CD4-positive, alpha-beta T cell treated with Interleukin-15 for 4 hours (primary cell): ENCODE data around the gene MAMDC4.
"Not testable (repeated sequence)": the region's sequence is repeated elsewhere in the genome, so short reads cannot be mapped to it uniquely, and the experiment has no call there.

Source experiments
- DNase-seq: peaks from one replicate; pipeline ENCODE4 v3.0.0-alpha.2; 2020; ENCODE audit warnings: low spot score

Gene MAMDC4

DNA sequence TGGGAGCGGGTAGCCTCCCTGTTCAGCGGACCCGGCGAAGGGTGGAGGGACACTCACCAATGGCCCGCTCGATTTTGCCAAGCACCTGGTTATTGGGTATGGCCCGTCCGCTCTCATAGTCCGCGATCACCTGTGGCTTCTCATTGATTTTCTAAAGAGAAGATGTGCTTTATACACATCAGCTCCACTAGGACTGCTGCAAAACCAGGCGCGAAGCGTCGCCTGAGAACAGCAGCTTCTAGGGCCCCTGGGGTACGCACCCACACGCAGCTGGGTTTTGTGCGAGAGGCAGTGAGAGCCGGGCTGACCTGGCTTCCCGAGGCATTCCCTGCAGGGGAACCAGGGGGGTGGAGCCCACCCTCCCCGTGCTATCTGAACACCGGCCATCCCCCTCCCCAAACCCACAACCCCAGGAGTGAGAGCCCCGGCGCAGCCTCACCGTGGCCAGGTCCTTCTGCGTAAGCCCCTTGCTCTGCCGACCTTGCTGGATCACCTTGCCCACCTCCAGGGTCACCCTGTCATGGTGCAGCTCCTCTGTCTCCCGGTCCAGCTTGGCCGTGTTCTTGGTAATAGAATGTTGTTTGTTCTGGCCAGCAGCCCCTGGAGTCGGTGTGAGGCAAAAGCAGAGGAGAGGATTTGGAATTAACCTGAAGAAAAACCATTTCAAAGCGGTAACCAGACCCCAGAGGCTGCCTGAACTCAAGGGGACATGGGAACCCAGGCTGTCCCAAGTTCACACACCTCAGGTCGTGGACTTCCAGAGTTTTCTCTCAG is 10.9 kb downstream of the MAMDC4 start:
- DNase-seq, result no peak

DNA sequence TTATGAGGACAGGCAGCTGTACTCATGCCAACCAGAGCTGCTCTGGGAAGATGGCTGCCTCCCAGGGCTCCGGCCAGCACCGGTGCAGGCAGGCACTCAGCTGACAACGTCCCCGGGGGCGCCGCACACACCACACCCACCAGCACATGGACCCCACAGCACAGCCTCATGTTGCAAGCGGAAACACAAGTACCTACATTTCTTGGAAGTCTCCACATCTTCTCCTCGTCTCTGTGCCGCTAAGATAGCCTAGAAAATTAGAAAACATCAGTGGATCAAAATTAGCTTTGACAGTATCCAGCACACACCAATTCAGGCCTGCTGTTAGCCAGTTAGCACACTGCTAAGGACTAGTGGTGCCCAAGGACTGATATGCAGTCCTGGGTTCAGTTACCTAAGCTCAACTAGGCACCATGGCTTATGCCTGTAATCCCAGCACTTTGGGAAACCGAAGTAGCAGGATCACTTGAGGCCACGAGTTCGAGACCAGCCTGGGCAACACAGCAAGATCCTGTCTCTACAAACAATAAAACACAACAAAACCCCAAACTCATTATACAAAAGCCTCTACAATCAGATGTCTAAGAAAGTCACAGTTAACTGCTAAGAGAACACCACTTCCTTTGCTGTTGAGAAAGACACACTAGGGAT is 11.6 kb downstream of the MAMDC4 start:
- no peak for DNase-seq

DNA sequence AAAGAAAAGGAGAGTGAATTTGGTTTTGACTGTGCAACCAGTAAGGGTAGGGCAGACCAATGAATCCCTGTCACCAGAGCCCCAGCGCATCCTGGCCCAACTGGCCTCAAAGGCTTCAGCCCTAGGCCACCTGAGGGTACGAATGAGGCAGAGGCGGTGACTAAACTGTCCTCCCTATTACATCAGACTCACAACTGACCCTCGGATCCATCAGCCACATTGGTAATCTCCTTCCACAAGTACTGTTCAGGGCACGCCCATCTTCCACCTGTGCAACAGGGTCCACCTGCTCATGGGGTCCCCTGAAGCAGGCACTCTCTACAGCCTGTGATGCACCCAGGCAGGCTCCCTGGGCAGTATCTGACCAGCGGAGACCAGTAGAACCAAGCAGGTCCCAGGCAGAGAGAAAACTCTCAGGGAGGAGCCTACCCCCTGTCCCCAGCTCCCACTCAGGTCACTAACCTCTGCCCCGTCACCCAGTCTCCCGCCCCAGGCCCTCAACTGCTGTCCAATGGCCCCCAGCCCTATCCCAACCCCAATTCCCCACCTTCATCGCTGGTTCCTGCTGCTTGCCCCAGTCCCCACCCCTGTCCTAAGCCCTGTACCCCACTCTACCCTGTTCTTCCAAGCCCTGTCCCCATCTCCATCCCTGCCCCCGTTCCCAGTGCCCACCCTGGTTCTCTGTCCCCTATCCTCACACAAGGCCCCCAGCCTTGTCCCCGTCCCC is 13.1 kb downstream of the MAMDC4 start:
- DNase-seq, result no peak

DNA sequence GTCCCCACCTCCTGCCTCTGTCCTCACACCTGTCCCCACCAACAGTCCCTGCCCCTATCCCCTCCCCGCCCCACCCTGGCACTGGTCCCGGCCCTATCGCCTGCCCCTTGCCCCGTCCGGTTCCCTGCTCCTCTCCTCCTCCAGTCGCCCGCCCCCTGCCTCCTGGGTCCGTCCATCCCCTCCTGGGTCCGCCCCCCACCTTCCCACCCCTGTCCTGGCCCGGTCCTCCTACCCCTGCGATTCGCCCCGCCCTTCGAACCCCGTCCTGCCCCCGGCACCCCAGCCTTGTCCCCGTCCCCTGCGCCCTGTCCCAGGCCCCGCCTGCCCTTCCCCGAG is 13.6 kb downstream of the MAMDC4 start:
- no peak for DNase-seq

DNA sequence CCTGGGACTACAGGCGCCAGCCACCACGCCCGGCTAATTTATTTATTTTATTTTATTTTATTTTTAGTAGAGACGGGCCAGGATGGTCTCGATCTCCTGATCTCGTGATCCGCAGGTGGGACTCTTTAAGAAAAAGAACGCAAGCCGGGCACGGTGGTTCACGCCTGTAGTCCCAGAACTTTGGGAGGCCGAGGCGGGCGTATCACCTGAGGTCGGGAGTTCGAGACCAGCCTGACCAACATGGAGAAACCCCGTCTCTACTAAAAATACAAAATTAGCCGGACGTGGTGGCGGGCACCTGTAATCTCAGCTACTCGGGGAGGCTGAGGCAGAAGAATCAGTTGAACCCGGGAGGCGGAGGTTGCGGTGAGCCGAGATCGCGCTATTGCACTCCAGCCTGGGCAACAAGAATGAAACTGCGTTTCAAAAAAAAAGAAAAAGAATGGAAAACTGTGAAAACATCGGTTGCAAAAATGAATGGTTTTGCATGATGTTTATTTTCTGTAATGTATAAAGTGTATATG is 14.8 kb downstream of the MAMDC4 start:
- DNase-seq, result not testable (repeated sequence)

DNA sequence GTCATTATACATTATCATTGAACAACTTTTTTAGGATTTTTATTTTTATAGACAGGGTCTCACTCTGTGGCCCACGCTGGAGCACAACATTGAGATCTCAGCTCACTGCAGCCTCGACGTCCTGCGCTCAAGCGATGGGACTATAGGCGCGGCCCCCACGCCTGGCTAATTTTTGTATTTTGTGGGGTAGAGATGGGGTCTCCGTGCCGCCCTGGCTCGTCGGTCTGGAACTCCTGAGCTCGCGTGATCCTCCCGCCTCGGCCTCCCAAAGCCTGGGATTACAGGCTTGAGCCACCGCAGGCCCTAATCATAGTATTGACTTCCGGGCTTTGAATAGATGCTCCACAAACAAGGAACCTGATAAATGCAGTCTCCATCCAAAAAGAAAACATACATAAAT is 15.3 kb downstream of the MAMDC4 start:
- no peak for DNase-seq

DNA sequence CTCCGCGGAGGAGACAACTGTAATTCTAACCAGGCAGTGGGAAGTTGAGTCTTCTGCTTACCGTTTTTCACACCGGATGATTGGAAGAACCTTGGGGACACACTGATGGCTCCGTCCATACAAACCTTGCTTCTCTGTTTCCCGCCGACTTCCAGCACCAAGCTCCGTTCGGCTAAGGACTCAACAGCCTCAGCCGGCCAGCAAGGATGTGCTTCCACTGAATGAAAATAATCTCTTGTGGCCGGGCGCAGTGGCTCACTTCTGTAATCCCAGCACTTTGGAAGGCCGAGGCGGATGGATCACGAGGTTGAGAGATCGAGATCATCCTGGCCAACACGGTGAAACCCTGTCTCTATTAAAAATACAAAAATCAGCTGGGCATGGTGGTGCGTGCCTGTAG is 15.8 kb downstream of the MAMDC4 start:
- no peak for DNase-seq

DNA sequence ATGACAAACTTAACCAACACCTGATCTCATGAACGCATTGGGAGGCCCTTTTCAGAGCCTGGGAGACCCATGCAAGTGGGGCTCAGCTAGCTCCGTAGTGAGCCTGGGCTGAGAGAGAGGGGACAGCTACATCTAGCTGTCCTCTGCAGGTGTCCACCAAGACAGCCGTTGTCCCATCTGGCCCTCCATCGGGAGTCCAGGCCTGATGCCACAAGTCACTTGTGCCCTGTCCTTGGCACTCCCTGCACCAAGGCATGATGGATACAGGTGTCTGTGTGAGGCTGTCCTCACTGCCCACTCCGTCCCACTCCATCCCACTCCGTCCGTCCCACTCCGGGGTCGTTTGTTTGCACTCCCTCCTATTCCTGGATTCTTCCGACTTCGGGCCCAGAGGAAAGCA is 16.5 kb downstream of the MAMDC4 start:
- no peak for DNase-seq

DNA sequence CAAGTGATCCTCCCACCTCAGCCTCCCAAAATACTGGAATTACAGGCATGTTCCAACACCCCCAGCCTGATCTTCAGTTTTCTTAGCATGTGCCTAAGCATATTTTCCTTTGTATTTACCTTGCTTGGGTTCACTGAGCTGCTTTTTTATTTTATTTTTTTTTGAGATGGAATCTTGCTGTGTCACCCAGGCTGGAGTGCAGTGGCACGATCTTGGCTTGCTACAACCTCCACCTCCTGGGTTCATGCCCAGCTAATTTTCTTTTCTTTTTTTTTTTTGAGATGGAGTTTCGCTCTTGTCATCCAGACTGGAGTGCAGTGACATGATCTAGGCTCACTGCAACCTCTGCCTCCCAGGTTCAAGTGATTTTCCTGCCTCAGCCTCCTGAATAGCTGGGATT is 17.5 kb downstream of the MAMDC4 start:
- not testable (repeated sequence) for DNase-seq

DNA sequence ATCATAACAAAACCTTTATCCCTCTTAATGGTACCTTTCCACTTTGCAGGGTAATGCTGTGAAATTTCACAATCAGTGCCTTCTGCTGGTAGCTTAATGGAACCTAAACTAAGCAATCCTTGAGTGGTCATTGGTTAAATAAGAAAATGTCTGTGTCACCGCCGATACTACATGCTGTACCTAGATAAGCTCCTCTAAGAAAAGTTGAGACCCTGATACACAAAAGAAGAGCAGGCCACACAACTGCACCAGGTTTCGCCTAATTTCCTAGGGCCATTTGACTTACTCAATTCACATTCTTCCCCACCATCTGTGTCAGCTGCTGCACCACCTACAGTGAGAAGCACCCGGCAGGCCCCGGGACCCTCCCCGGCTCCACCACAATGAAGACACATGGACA is 23.0 kb downstream of the MAMDC4 start:
- no peak for DNase-seq

DNA sequence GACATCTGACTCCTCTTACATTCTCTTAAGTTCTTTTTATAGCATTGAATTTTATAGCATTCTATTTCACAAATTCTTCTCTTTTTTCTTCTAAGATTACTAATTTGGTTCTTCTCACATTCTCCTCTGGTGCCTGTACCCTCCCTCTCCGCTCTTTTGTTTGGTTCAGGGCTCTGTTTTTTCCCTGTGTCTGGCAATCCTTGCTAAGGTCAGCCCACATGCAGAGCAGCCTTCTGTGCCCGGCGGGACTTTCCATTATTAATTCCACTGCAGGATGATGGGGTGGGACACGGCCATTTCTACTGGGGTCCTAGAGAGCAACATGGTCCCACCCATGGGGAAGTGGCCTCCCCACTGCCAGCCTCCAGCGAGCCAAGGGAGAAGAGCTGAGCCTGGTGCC is 24.3 kb downstream of the MAMDC4 start:
- DNase-seq, result no peak

DNA sequence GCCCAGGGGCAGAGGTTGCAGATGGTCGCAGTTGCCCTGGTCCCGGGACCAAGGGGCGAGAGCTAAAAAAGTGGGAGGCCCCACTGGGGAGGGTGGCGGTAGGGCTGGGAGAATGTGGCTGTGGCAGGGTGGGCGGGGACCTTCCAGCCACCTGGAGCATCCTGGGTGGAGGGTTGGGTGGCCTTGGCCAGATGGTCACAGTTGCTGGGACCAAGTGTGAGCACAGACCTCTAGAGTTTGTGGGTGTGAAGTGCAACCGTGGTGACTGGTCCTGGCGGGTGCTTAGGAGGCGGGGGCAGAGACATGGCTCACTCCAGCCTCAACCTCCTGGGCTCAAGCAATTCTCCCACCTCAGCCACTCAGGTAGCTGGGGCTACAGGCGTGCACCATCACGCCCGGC is 28.5 kb downstream of the MAMDC4 start:
- no peak for DNase-seq

DNA sequence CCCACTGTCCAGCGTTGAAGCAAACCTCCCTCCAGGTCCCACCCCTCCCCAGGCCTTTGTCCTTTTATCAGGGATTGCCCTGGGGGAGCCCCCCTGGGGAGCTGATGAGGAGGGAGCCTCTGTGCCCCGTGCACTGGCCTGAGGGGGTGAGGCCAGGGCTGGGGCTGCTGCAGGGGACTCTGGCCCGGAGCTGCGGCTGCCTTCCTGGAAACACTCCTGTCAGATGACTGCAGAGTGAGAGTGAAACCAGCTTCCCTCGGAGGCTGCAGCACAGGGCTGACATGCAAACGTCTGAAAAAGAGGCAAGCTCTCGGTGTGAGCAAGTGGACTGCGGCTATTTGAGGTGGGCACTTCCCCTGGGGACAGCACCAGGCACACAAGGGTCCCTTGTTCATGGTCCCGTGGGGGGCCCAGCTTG is 29.6 kb downstream of the MAMDC4 start:
- DNase-seq, result peak; percentile 43

DNA sequence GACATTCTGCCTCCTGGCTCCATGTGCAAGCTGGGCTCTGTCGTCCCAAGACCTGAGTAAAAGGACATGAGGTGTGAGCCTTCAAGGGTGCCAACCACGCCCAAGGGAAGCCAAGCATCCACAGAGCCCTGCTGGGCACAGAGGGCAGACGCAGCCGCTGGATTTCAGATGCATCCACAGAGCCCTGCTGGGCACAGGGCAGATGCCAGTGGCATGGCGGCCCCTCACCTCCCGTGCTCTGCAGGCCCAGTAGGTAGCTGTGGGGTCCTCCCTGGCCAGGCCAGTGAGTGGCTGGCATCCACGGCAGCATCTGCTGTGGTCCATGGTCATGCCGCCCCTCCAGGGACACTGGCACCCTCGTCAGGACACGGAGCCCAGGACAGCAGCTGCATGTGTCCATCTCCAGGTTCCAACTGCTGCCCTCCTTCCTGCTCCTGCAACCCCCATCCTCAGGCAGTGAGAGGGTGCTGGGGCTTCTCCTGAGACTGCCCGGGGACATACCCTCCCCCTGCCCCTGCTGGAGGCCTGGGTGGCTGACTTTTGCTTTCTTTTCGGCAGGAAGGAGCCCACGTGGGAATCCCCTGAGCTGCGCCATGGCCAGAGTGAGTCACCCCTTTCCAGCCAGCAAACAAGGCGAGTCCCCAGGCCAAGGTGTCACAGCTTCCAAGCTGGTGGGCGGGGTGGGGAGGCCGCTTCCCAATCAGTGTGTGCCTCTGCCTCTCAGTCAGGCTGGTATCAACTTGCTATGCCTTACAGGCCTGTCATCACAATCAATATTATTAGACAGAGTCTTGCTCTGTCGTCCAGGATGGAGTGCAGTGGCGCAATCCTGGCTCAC is 30.2 kb downstream of the MAMDC4 start:
- peak; percentile 92 for DNase-seq

DNA sequence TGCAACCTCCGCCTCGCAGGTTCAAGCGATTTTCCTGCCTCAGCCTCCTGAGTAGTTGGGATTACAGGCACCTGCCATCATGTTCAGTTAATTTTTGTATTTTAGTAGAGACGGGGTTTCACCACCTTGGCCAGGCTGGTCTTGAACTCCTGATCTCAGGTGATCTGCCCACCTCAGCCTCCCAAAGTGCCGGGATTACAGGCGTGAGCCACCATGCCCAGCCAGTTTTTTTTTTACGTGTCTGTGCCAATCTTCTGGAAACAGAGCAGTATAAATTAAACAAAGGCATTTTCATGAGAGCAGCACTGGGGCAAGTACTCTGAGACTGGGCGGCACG is 30.8 kb downstream of the MAMDC4 start:
- not testable (repeated sequence) for DNase-seq

DNA sequence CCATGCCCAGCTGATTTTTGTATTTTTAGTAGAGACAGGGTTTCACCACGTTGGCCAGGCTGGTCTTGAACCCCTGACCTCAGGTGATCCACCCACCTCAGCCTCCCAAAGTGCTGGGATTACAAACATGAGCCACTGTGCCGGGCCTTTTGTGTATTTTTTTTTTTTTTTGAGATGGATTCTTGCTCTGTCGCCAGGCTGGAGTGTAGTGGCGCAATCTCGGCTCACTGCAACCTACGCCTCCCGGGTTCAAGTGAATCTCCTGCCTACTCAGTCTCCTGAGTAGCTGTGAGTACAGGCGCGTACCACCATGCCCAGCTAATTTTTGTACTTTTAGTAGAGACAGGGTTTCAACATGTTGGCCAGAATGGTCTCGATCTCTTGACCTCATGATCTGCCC is 31.5 kb downstream of the MAMDC4 start:
- DNase-seq, result not testable (repeated sequence)

DNA sequence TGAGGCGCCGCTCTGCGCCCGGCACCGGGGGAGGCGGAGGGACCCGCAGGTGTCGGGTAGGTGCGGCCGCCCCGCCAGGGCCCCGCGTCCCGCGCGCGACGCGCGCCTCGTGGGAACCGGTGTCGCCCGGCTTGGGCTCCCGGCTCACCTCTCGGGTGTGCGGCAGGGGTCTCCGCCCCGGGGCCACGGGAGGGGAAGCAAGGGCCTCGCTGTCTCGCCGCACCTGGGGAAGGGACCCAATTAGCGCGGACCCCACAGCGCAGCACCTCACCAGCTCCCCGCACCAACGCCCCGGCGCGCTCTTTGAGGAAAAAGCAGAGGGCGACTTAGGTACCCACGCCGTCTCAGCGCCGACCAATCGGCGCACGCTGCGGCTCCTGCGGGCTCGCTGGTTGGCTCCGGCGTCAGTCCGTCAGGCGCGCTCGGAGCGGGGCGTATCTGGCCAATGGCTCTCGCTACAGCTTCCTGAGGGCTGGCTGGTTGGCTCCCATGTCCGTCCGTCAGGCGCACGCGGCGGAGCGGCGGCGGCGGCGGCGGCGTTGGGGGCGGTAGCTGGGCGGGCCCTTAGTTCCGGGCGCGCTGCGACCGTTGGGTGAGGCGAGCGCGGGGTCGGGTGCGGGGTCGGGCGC is 33.9 kb downstream of the MAMDC4 start, which contains the start of gene TRAF2:
Gene TRAF2, plus strand, starts transcription at position 567 of the 629 bp plus-strand sequence. CDS start 12,225 bp downstream, outside the sequence.
- DNase-seq, result peak; percentile 99

DNA sequence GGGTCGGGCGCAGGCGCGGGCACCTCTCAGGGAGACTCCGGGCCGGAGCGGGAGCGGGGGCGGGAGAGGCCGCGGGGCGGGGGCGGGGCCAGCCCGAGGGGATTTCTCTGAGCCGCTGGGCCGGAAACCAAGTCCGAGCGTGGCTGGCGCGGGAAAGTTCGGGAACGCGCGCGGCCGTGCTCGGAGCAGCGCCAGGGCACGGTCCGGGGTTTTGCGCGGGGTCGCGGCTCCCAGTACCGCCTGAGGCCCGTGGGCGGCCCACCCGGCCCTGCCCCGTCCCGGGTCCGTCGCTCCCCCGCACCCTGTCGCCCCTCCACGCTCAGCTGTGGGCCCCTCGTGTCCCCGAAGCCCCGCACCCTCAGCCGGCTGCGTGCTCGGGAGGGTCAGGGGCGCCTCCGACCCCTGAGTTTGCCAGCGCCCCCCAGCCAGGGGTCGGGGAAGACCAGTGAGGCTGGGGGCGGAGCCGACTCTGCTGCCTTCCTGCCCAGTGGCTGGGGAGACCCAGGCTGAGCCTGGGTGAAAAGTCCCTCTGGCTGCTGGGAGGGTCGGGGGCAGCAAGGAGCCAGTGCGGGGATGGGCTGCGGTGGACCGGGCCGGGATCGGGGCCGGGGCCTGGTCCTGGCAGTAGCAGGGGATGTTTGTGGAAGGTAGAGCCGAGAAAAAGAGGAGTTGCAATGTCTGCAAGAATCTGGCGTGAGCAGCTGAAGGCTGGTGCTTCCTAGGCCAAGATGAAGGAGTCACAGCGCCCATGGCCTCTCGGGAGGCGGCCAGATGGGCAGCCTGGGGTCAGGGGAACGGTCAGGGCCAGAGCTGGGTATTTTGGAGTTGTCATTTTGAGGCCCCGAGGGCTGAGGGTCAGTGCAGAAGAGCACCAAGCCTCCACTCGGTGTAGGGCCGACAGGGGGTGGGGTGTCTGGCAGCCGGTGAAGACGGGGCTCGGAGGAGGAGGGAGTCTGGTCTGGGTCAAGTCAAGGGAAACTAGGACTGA is 34.8 kb downstream of the MAMDC4 start:
- no peak for DNase-seq

DNA sequence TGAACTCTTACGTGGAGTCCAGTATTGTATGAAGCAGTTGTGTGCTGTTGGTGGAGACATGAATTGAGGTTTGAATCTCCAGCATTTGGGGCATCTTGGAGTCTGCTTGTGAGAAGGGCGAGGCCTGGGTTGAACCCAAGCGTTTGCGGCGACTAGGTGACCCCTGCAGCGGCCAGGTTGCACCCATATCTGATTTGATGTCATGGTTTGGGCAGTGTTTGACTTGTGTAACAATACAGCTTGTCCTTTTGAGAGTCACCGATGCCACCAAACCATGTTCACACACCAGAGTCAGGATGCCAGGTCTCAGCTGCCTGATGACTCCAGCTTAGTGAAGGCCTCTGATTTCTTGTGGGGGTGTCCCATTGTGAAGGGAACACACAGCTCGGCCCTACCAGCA is 36.3 kb downstream of the MAMDC4 start:
- DNase-seq, result no peak

DNA sequence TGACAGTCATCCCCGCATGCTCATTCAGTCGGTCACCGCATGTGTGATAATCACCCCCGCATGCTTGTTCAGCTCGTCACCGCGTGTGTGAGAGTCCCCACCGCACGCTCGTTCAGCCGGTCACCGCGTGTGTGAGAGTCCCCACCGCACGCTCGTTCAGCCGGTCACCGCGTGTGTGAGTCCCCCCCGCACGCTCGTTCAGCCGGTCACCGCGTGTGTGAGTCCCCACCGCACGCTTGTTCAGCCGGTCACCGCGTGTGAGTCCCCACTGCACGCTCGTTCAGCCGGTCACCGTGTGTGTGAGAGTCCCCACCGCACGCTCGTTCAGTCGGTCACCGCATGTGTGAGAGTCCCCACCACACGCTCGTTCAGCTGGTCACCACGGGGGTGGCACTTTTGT is 37.7 kb downstream of the MAMDC4 start:
- DNase-seq, result no peak
